Natural killer cell (primary cell): ENCODE results near the gene GLP2R. TPM values are rescaled to one million over a fixed set of nuclear protein-coding genes. Genes with fewer than 3 reads are reported as not detected.

Source experiments
- ATAC-seq, 3 donors: fragments of 150-1000 bp in 2 of 3; fragments of 200-7000 bp in 1 of 3; cut with Tn5 transposase; 1 replicate in 1 of 3; 2 replicates in 2 of 3; pipeline ENCODE4 v1.10.0; 2021; ENCODE audit warnings: mild to moderate bottlenecking in 2 of 3, moderate library complexity in 2 of 3
- DNase-seq, 2 donors: peaks; one replicate each; pipeline versions ENCODE4 v3.0.0 to v3.0.0-alpha.2; 2013 to 2021; ENCODE audit warnings: mixed read lengths in 1 of 2
- H3K27ac ChIP-seq: one replicate; pipeline ENCODE4 v1.5.1; 2013; ENCODE audit warnings: mild to moderate bottlenecking, low read length
- H3K27me3 ChIP-seq: one replicate; pipeline ENCODE4 v1.6.1; 2013; ENCODE audit warnings: low read length; ENCODE audit not compliant: control insufficient read depth, insufficient read depth
- H3K36me3 ChIP-seq: one replicate; pipeline ENCODE4 v1.6.1; 2013; ENCODE audit warnings: low read length; ENCODE audit not compliant: control insufficient read depth, insufficient read depth
- H3K4me1 ChIP-seq: one replicate; pipeline ENCODE4 v1.6.1; 2013; ENCODE audit warnings: low read length; ENCODE audit not compliant: control insufficient read depth, insufficient read depth
- H3K4me3 ChIP-seq: one replicate; pipeline ENCODE4 v1.5.1; 2013; ENCODE audit warnings: low read length
- H3K9me3 ChIP-seq: one replicate; pipeline ENCODE4 v1.6.1; 2013; ENCODE audit warnings: low read length; ENCODE audit not compliant: control insufficient read depth, insufficient read depth
- H3K27ac Mint-ChIP-seq, 2 donors: one replicate each; pipeline ENCODE4 v1.8.0; 2022; ENCODE audit warnings: mild to moderate bottlenecking in 2 of 2, mixed read lengths in 2 of 2, moderate library complexity in 1 of 2
- H3K27me3 Mint-ChIP-seq, 2 donors: one replicate each; pipeline ENCODE4 v1.8.0; 2022; ENCODE audit warnings: low read depth in 2 of 2, mixed read lengths in 2 of 2
- H3K36me3 Mint-ChIP-seq: one replicate; pipeline ENCODE4 v1.8.0; 2022; ENCODE audit warnings: mixed read lengths
- H3K4me1 Mint-ChIP-seq, 2 donors: one replicate each; pipeline ENCODE4 v1.8.0; 2022; ENCODE audit warnings: mixed read lengths in 2 of 2
- H3K4me3 Mint-ChIP-seq: one replicate; pipeline ENCODE4 v1.8.0; 2022; ENCODE audit warnings: mild to moderate bottlenecking, moderate library complexity, mixed read lengths
- H3K9me3 Mint-ChIP-seq, 2 donors: one replicate each; pipeline ENCODE4 v1.8.0; 2022; ENCODE audit warnings: mixed read lengths in 2 of 2
- WGBS: methylation state at CpG from one replicate; pipeline ENCODE4 v1.1.7; 2013; ENCODE audit warnings: missing lambda C conversion rate; ENCODE audit not compliant: insufficient coverage; 5-methylcytosine and 5-hydroxymethylcytosine counted together
- intact Hi-C: fragments of 100-400 bp; cut with micrococcal nuclease; formaldehyde crosslinking; loops from one replicate; pipeline ENCODE4 v1.14.2; 2022
- total RNA-seq, 4 donors: library from RNA; stranded (reverse); fragments of 120-200 nt in 1 of 4; gene quantifications; one replicate each; pipeline versions ENCODE4 v1.2.3 to v1.2.4, GENCODE V29; 2013 to 2022
- TF ChIP-seq, protein P1 (sequence below): fragments of 200-600 bp; IDR thresholded peaks from one replicate; pipeline ENCODE4 v1.8.0; 2022; ENCODE audit warnings: antibody characterized with exemption

The GLP2R gene
- total RNA-seq, 3 donors from 2014 or later (not counting 1 experiment from before 2014, with no cell fraction given): not detected

- H3K36me3 ChIP-seq: peaks cover 66% of the 10 kb centered on the region
- no peaks in the 10 kb centered on the region for H3K36me3 Mint-ChIP-seq
Measured at GRCh38 chr17:9940841-9941240, 115.1 kb downstream of the GLP2R start.

GRCh38 chr17:9941305-9941704 is 115.6 kb downstream of the GLP2R start:
- TF ChIP-seq, protein P1, sequence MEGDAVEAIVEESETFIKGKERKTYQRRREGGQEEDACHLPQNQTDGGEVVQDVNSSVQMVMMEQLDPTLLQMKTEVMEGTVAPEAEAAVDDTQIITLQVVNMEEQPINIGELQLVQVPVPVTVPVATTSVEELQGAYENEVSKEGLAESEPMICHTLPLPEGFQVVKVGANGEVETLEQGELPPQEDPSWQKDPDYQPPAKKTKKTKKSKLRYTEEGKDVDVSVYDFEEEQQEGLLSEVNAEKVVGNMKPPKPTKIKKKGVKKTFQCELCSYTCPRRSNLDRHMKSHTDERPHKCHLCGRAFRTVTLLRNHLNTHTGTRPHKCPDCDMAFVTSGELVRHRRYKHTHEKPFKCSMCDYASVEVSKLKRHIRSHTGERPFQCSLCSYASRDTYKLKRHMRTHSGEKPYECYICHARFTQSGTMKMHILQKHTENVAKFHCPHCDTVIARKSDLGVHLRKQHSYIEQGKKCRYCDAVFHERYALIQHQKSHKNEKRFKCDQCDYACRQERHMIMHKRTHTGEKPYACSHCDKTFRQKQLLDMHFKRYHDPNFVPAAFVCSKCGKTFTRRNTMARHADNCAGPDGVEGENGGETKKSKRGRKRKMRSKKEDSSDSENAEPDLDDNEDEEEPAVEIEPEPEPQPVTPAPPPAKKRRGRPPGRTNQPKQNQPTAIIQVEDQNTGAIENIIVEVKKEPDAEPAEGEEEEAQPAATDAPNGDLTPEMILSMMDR: no peak
- H3K27ac ChIP-seq: no peak overlapping the region
- H3K9me3 Mint-ChIP-seq: no peaks in the 10 kb centered on the region
- no peaks in the 10 kb centered on the region for H3K4me1 ChIP-seq
- no peaks in the 10 kb centered on the region for H3K4me1 Mint-ChIP-seq
- WGBS: 97% methylated on average over 13 of the region's 13 CpGs
- H3K4me3 Mint-ChIP-seq: no peak overlapping the region
- no peaks in the 10 kb centered on the region for H3K27me3 Mint-ChIP-seq
- H3K27ac Mint-ChIP-seq: no peak overlapping the region
- no peaks in the 10 kb centered on the region for H3K36me3 Mint-ChIP-seq
- H3K4me3 ChIP-seq: no peak overlapping the region
- intact Hi-C loops: no loop called here
- ATAC-seq: no peak
- H3K27me3 ChIP-seq: no peaks in the 10 kb centered on the region
- H3K9me3 ChIP-seq: no peaks in the 10 kb centered on the region
- H3K36me3 ChIP-seq: peaks cover 64% of the 10 kb centered on the region
- no peak for DNase-seq

More at GRCh38 chr17:9940841-9941240, 115.1 kb downstream of the GLP2R start:
- H3K4me1 Mint-ChIP-seq: no peaks in the 10 kb centered on the region
- H3K27me3 Mint-ChIP-seq: no peaks in the 10 kb centered on the region
- intact Hi-C loops: no loop called here
- Histone ChIP-seq H3K4me3 (no peak overlapping the region), H3K27ac (no peak overlapping the region), H3K9me3 (no peaks in the 10 kb centered on the region), H3K27me3 (no peaks in the 10 kb centered on the region), H3K4me1 (no peaks in the 10 kb centered on the region)
- no peaks in the 10 kb centered on the region for H3K9me3 Mint-ChIP-seq
- 92% methylated on average over 9 of the region's 9 CpGs for WGBS
- no peak overlapping the region for H3K27ac Mint-ChIP-seq
- ATAC-seq: no peak
- H3K4me3 Mint-ChIP-seq: no peak overlapping the region
- TF ChIP-seq, protein P1: no peak
- no peak for DNase-seq

Other genes starting within 250 kb of the GLP2R start
- not detected for gene CFAP52, start 249.3 kb upstream of the GLP2R start, total RNA-seq
- gene USP43, start 180.4 kb upstream of the GLP2R start, total RNA-seq: 1 to 10 TPM; 3.0 to 9.3 (median 4.2) TPM
- not detected for gene DHRS7C, start 34.3 kb upstream of the GLP2R start, total RNA-seq
- gene GSG1L2, start 3.8 kb upstream of the GLP2R start, total RNA-seq: not detected
- gene RCVRN, start 79.3 kb downstream of the GLP2R start, total RNA-seq: 1 to 10 TPM in 2 of 3 donors, under 1 TPM in 1; 0.86 to 2.0 (median 1.7) TPM